GM19468 (cell line): ENCODE results near the gene LRRC75B.
"Not testable (repeated sequence)": the region's sequence is repeated elsewhere in the genome, so short reads cannot be mapped to it uniquely, and the experiment has no call there.

Source experiments
- ATAC-seq: cut with Tn5 transposase; IDR thresholded peaks from one replicate; pipeline ENCODE4 v1.9.1; 2021; ENCODE audit warnings: mild to moderate bottlenecking, moderate library complexity, moderate number of reproducible peaks; ENCODE audit not compliant: unreplicated experiment; ENCODE audit errors: extremely low read depth

The LRRC75B gene

GRCh38 chr22:24559471-24559870, 33.4 kb downstream of the LRRC75B start:
- no peak for ATAC-seq

DNA sequence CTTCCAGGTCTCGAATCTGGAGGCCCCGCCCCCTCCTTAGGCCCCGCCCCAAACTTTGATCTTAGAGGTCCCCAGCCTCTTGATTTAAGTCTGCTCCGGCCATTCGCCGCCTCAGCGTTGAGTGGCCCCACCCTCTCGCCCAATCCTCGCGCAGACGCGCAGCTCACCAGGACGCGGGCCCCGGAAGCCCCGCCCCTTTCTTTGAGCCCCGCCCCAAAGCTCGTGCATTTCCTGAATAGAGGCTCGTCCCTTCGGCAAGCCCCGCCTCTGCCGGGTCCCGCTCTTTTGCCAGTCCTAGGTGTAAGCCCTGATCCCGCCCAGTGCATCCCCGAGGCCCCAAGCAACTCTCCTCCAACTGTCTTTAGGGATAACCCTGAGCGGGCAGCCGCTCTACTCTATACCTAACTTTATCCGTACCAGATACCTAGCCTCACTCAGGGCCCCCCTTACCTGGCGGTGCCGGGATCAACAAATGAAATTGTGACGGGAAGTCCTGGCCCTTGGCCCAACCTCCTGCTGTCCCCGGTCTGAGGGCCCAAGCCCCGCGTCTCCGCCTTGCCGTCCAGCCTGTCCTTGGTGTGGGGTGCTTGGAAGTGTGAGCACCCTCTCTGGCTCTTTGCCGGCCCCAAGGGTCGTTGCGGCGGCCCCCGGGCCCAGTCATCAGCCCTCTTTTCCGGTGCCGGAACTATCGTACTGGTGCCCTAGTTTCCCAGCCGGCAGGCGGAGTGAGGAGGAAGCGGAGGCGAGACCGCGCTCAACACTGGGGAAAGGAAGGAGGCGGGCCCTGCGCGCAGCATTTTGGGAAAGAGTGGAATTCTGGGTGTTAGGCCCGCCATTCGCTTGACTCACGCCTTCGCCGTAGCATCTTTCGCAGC, 37.5 kb downstream of the LRRC75B start, which contains the start of gene SNRPD3:
Gene SNRPD3, plus strand, starts transcription at position 835 of the 875 bp plus-strand sequence. CDS start 1,676 bp downstream, outside the sequence.
- ATAC-seq: peak; percentile 48

- ATAC-seq: no peak
These were observed 38.3 kb downstream of the LRRC75B start, which contains the start of gene GUCD1 for GRCh38 chr22:24554313-24555164. Gene GUCD1 (minus strand): TSS chr22:24555138. CDS start chr22:24554991, 147 bp downstream.

- no peak for ATAC-seq
These were observed 39.1 kb downstream of the LRRC75B start for GRCh38 chr22:24553597-24554312.

DNA sequence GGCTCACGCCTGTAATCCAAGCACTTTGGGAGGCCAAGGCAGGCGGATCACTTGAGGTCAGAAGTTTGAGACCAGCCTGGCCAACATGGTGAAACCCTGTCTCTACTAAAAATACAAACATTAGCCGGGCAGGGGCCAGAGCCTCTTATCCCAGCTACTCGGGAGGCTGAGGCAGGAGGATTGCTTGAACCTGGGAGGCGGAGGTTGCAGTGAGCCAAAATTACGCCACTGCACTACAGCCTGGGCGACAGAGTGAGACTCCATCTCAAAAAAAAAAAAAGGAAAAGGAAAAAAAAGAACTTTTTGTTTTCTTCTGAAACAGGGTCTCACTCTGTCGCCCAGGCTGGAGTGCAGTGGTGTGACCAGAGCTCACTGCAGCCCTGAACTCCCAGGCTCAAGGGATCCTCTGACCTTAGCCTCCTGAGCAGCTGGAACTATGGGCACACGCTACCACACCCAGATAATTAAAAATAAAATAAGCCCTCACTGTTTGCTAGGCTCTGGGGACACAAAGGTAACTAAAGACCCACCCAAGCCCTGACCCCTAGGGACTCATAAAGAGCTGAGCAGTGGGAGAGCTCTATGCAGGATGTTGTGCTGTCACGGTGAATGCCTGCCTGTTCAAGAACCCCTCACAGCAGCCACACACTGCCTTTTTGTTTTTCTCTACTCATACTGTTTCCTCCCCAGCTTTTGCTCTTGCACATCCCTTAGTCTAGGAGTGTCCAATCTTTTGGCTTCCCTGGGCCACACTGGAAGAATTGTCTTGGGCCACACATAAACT, 40.2 kb downstream of the LRRC75B start:
- ATAC-seq: not testable (repeated sequence)

GRCh38 chr22:24550902-24551435, 41.9 kb downstream of the LRRC75B start:
- no peak for ATAC-seq

GRCh38 chr22:24550028-24550901, 42.6 kb downstream of the LRRC75B start:
- no peak for ATAC-seq

- ATAC-seq: no peak
These were observed 44.1 kb downstream of the LRRC75B start for GRCh38 chr22:24548812-24549211.

DNA sequence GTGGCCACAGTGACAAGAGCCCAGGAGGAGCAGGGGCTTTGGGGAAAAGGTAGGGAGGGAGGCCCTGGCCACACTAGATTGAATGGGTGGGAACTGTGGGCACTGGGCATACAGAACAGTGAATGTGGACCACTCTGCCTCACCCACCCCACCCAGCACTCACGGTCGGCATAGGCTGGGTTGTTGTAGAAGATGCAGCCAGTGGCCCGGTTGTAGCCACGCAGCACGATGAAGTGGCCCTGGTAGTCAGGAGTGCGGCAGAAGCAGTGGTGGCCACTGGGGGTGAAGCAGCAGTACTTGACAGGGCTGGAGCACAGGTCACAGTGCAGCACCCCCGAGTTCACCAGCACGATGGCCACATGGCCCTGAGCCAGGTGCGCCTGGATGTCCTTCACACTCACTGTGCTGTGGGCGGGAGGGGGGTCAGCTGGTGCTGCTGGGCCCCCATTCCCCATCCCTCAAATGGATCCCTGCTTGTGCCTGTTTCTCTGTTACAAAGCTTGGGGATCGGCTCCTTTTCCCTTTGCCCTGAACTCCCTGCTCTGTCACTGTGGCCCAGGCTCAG, 49.1 kb downstream of the LRRC75B start:
- ATAC-seq: no peak

GRCh38 chr22:24543185-24543601, 49.7 kb downstream of the LRRC75B start:
- no peak for ATAC-seq

GRCh38 chr22:24542641-24543040, 50.2 kb downstream of the LRRC75B start:
- ATAC-seq: no peak

- ATAC-seq: no peak
These were observed 51.0 kb downstream of the LRRC75B start for GRCh38 chr22:24541681-24542515.

DNA sequence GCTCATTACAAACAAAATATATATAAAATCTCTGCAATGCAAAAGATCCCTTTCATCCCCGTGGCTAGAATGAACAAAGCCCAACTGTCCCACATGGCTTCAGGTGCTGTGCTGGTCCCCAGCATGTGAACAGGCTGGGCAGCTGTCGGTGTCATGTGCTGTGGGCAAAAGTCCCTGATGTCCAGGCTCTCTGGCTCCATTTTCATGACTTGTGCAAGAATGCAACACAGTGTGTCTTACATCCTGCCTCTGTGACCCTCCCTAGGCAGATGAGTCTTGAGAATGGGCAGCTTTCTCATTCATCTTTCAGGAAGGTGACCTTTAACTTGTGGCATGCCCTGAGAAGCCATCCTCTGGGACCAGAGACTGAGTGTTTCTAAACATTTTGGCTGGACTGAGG, 52.4 kb downstream of the LRRC75B start:
- no peak for ATAC-seq

GRCh38 chr22:24536089-24536488, 56.8 kb downstream of the LRRC75B start:
- no peak for ATAC-seq
